Measurements from ENCODE around the gene RIMBP2.

- no peak for TF ChIP-seq POLR2AphosphoS5 (IDR thresholded peaks at IDR 0.05; ENCODE audit: insufficient read depth in 1 of 2, low read depth in 1 of 2)
- TF ChIP-seq CTCF (IDR thresholded peaks at IDR 0.05): no peak
- TF ChIP-seq POLR2A (IDR thresholded peaks at IDR 0.05): no peak
These were observed 166.7 kb downstream of the RIMBP2 start for GRCh38 chr12:130549361-130549760.

All from vagina (tissue), 2 donors.